Testis (tissue), 3 donors: ENCODE results near the gene RIPOR3. TPM values are rescaled to one million over a fixed set of nuclear protein-coding genes. Genes with fewer than 3 reads are reported as not detected.
A peak's percentile ranks its signal among the peaks of the same experiment; 100 is the strongest.

Experiments
- DNase-seq: peaks from one replicate; pipeline ENCODE4 v3.0.0-alpha.2; 2019
- H3K27ac ChIP-seq, 2 donors: fragments of 200-600 bp; sonication (generic); one replicate each; pipeline ENCODE4 v1.5.1; 2019
- H3K27me3 ChIP-seq: fragments of 200-600 bp; sonication (generic); one replicate; pipeline ENCODE4 v1.5.1; 2019
- H3K36me3 ChIP-seq: fragments of 200-600 bp; sonication (generic); one replicate; pipeline ENCODE4 v1.5.1; 2017; ENCODE audit warnings: low read depth; ENCODE audit errors: missing control alignments
- H3K4me1 ChIP-seq: fragments of 200-600 bp; sonication (generic); one replicate; pipeline ENCODE4 v1.5.1; 2019
- H3K4me3 ChIP-seq, 2 donors: fragments of 200-600 bp; sonication (generic); one replicate each; pipeline ENCODE4 v1.5.1; 2017 to 2019
- H3K9me3 ChIP-seq: fragments of 200-600 bp; sonication (generic); one replicate; pipeline ENCODE4 v1.5.1; 2017
- CTCF ChIP-seq, 3 experiments: fragments of 450-650 bp in 2 of 3; fragments of 200-600 bp in 1 of 3; sonication (generic) in 1 of 3; IDR thresholded peaks; one replicate each; pipeline ENCODE4 v1.5.1; 2016 to 2019; ENCODE audit warnings: antibody characterized with exemption in 3 of 3, mild to moderate bottlenecking in 2 of 3, moderate library complexity in 1 of 3
- POLR2A ChIP-seq: fragments of 450-650 bp; IDR thresholded peaks from one replicate; pipeline ENCODE4 v1.6.1; 2017; ENCODE audit warnings: antibody characterized with exemption, mild to moderate bottlenecking, moderate library complexity
- WGBS, 2 donors: methylation state at CpG; one replicate each; pipeline ENCODE4 v1.1.5; 2018; 5-methylcytosine and 5-hydroxymethylcytosine counted together
- intact Hi-C: fragments of 100-400 bp; cut with DNase I; formaldehyde crosslinking; loops from one replicate; pipeline ENCODE4 v1.15.1; 2023; ENCODE audit warnings: low total_unique reads
- polyA plus RNA-seq: library from polyadenylated mRNA; stranded (reverse); fragments of 350-450 nt; fragmentation: Illumina TruSeq; extraction: RNeasy Lipid Tissue Mini Kit (QIAGEN cat#74804); gene quantifications from one replicate; pipeline ENCODE4 v1.2.3, GENCODE V29; 2014; ENCODE audit warnings: low read depth, low replicate concordance; ENCODE audit not compliant: insufficient read depth
- total RNA-seq, 2 donors: library from RNA; depleted of rRNA; stranded (reverse); fragments of >200 nt; gene quantifications; one replicate each; pipeline ENCODE4 v1.2.3, GENCODE V29; 2016

RIPOR3 gene
- total and polyA plus RNA-seq, 3 donors from 2014 or later = 11.3 to 26.9 (median 22.1) TPM

- H3K27me3 ChIP-seq = no peaks in the 10 kb centered on the region
- H3K9me3 ChIP-seq = no peaks in the 10 kb centered on the region
- no peaks in the 10 kb centered on the region for H3K36me3 ChIP-seq
- TF ChIP-seq CTCF (IDR thresholded peaks at IDR 0.05) = no peak
- TF ChIP-seq POLR2A = no peak
- H3K4me3 ChIP-seq = no peak overlapping the region
- intact Hi-C loops = no loop called here
- peaks cover 46% of the 10 kb centered on the region for H3K4me1 ChIP-seq
- DNase-seq = no peak
- WGBS, 2 donors = 78 to 89% methylated on average over 6 to 7 of the region's 7 CpGs
- peak overlapping the region; percentile 67 to 87 for H3K27ac ChIP-seq
These were observed 32.9 kb upstream of the RIPOR3 start for GRCh38 chr20:50724112-50724725.

- peak overlapping the region; percentile 67 to 87 for H3K27ac ChIP-seq
- 79 to 86% methylated on average over 9 of the region's 9 CpGs for WGBS, 2 donors
- H3K4me3 ChIP-seq = no peak overlapping the region
- DNase-seq = no peak
- peaks cover 46% of the 10 kb centered on the region for H3K4me1 ChIP-seq
- no peak for TF ChIP-seq POLR2A
- no peak for TF ChIP-seq CTCF (IDR thresholded peaks at IDR 0.05)
- H3K9me3 ChIP-seq = no peaks in the 10 kb centered on the region
- intact Hi-C loops = no loop called here
- no peaks in the 10 kb centered on the region for H3K27me3 ChIP-seq
- no peaks in the 10 kb centered on the region for H3K36me3 ChIP-seq
These were observed 32.3 kb upstream of the RIPOR3 start for GRCh38 chr20:50723672-50724071.

- Histone ChIP-seq H3K4me1 (peaks cover 46% of the 10 kb centered on the region), H3K36me3 (no peaks in the 10 kb centered on the region), H3K9me3 (no peaks in the 10 kb centered on the region), H3K4me3 (no peak overlapping the region), H3K27ac (peak overlapping the region; percentile 56 to 87), H3K27me3 (no peaks in the 10 kb centered on the region)
- 90 to 93% methylated on average over 10 of the region's 10 CpGs for WGBS, 2 donors
- no peak for DNase-seq
- no peak for TF ChIP-seq CTCF (IDR thresholded peaks at IDR 0.05)
- no peak for TF ChIP-seq POLR2A
- intact Hi-C loops = no loop called here
These were observed 31.2 kb upstream of the RIPOR3 start for GRCh38 chr20:50722424-50723155.

GRCh38 chr20:50721881-50722281 lies 30.5 kb upstream of the RIPOR3 start:
- H3K9me3 ChIP-seq = no peaks in the 10 kb centered on the region
- peak overlapping the region; percentile 56 to 87 for H3K27ac ChIP-seq
- TF ChIP-seq POLR2A = no peak
- no peak for TF ChIP-seq CTCF (IDR thresholded peaks at IDR 0.05)
- 49 to 68% methylated on average over 9 of the region's 9 CpGs for WGBS, 2 donors
- intact Hi-C loops = no loop called here
- H3K4me3 ChIP-seq = no peak overlapping the region
- H3K4me1 ChIP-seq = peaks cover 42% of the 10 kb centered on the region
- peak; percentile 91 for DNase-seq
- no peaks in the 10 kb centered on the region for H3K27me3 ChIP-seq
- no peaks in the 10 kb centered on the region for H3K36me3 ChIP-seq
